AML-193 (cell line): ENCODE measurements around the gene MARCKSL1.
"Not testable (repeated sequence)": the region's sequence is repeated elsewhere in the genome, so short reads cannot be mapped to it uniquely, and the experiment has no call there.

Source experiments
- DNase-seq, 2 experiments: peaks; one replicate each; lab custom pipeline; 2025; lab: John Stamatoyannopoulos, UW

MARCKSL1 gene

GRCh38 chr1:32333251-32333963 lies 2.6 kb downstream of the MARCKSL1 start:
- no peak for DNase-seq

GRCh38 chr1:32332290-32333079 lies 3.5 kb downstream of the MARCKSL1 start:
- DNase-seq = no peak

- no peak for DNase-seq
These were observed 4.5 kb downstream of the MARCKSL1 start for GRCh38 chr1:32331549-32331948.

GRCh38 chr1:32330558-32331151 lies 5.4 kb downstream of the MARCKSL1 start:
- DNase-seq = no peak

GRCh38 chr1:32329931-32330466 lies 6.0 kb downstream of the MARCKSL1 start:
- DNase-seq = no peak

GRCh38 chr1:32327204-32327603 lies 8.8 kb downstream of the MARCKSL1 start:
- no peak for DNase-seq

GRCh38 chr1:32321712-32322291 lies 14.2 kb downstream of the MARCKSL1 start:
- no peak for DNase-seq

GRCh38 chr1:32318127-32318869 lies 17.7 kb downstream of the MARCKSL1 start:
- no peak for DNase-seq

- DNase-seq = no peak
These were observed 19.1 kb downstream of the MARCKSL1 start for GRCh38 chr1:32316903-32317277.

- no peak for DNase-seq
These were observed 24.2 kb downstream of the MARCKSL1 start for GRCh38 chr1:32311709-32312393.

GRCh38 chr1:32309960-32310359 lies 26.1 kb downstream of the MARCKSL1 start:
- no peak for DNase-seq

GRCh38 chr1:32307324-32307723 lies 28.7 kb downstream of the MARCKSL1 start:
- DNase-seq = no peak

GRCh38 chr1:32305310-32305709 lies 30.7 kb downstream of the MARCKSL1 start:
- no peak for DNase-seq

- DNase-seq = no peak
These were observed 31.9 kb downstream of the MARCKSL1 start for GRCh38 chr1:32303997-32304622.

GRCh38 chr1:32303358-32303757 lies 32.7 kb downstream of the MARCKSL1 start:
- DNase-seq = no peak

- no peak for DNase-seq
These were observed 36.7 kb downstream of the MARCKSL1 start for GRCh38 chr1:32299327-32299726.

- not testable (repeated sequence) for DNase-seq
These were observed 37.8 kb downstream of the MARCKSL1 start for GRCh38 chr1:32298211-32298610.

- peak; percentile 94 for DNase-seq
These were observed 44.1 kb downstream of the MARCKSL1 start, which contains the start of gene HDAC1 for GRCh38 chr1:32291708-32292538. Gene HDAC1, plus strand, starts transcription at chr1:32292083. Its CDS starts 87 bp downstream, at chr1:32292170.

GRCh38 chr1:32291145-32291707 lies 44.8 kb downstream of the MARCKSL1 start:
- no peak for DNase-seq
